Measurements from ENCODE around the gene PIM3. TPM values are rescaled to one million over a fixed set of nuclear protein-coding genes. Genes with fewer than 3 reads are reported as not detected.

PIM3 gene
- total and polyA plus RNA-seq, 10 of the 15 experiments (the other 5 are each of a cell fraction or from before 2014, with no cell fraction given) = 0.31 to 60.8 (median 12.4) TPM

DNA sequence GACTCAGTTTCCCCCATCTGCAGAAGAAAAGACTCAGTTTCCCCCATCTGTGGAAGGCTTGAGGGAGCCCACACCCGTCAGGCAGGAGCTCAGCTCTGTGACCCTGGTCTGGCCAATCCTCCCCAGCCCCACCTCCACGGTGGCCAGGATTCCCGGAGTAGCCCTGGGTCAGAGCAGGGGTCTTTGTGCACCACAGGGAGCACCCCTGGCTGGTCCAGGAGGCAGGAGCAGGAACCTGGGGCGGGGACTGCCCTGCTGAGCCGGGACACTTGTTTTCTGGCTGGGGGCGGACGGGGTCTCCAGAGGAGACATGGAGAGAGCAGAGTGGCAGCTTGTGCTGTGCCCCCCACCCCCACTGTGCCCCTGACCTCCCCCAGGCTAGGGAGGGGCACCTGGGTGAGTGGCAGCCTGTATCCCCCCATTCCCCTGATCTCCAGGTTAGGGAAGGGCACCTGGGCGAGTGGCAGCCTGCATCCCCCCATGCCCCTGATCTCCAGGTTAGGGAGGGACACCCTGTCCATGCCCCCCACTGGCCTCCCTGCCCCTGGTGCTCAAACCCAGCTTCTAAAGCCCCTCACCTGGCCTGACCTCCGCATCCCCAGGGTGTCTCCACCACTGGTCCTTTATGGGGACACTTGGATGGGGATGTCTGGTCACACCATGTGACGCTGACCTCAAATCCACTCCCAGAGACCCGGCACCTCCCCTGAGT lies 33.2 kb downstream of the PIM3 start:
- Histone ChIP-seq H3K79me2 (ENCODE audit: control insufficient read depth, insufficient read depth, low read length) (no peaks in the 10 kb centered on the region), H3K36me3 (ENCODE audit: control insufficient read depth in 2 of 2, insufficient read depth in 2 of 2, low read length in 1 of 2) (no peaks in the 10 kb centered on the region), H3K9ac (ENCODE audit: control insufficient read depth, insufficient read depth, low read length) (no peak overlapping the region), H4K20me1 (ENCODE audit: control insufficient read depth, insufficient read depth) (no peaks in the 10 kb centered on the region), H3K27me3 (replicated peaks in 1 of 2; ENCODE audit: control insufficient read depth in 2 of 2, insufficient read depth in 2 of 2, low read length in 1 of 2) (no peaks in the 10 kb centered on the region; a peak in 1 of 4 replicates), H3K4me2 (ENCODE audit: control insufficient read depth, insufficient read depth) (no peak overlapping the region), H3K4me3 (no peak overlapping the region), H3K4me1 (ENCODE audit: control insufficient read depth, insufficient read depth, low read length) (no peaks in the 10 kb centered on the region), H3K9me3 (replicated peaks; ENCODE audit: control insufficient read depth, insufficient read depth, low read length) (no peaks in the 10 kb centered on the region; the same call in 2 of the 3 replicates), H2AFZ (ENCODE audit: control insufficient read depth, low read depth, low read length) (no peak overlapping the region), H3K27ac (ENCODE audit: control insufficient read depth, insufficient read depth) (no peak overlapping the region)
- intact Hi-C loops (cut with micrococcal nuclease; ENCODE audit: unreplicated experiment) = loop anchor here (1.0 kb wide), 2 partner anchors 36 to 63 kb away; no protein-coding TSS in a partner anchor
- no peak; the same call in 2 of the 3 replicates for ATAC-seq
- POLR2A ChIA-PET = interaction anchor here (1.2 kb wide), 1 partner anchor 24 kb away, joined by 3 read pairs; no protein-coding TSS in a partner anchor
- no peak for DNase-seq (ENCODE audit: low read depth, low spot score)
- WGBS (ENCODE audit: insufficient coverage, insufficient replicate concordance, low lambda C conversion rate, missing lambda C conversion rate) = 39% methylated on average over 10 of the region's 11 CpGs
- CTCF ChIA-PET = interaction anchor here (0.8 to 4.5 kb wide), 13 partner anchors 11 to 226 kb away, joined by 3 to 47 read pairs (median 4); no protein-coding TSS in a partner anchor
- FAIRE-seq = no peak
- RAD21 ChIA-PET (ENCODE audit: unreplicated experiment) = interaction anchor here (1.0 to 4.3 kb wide), 9 partner anchors 11 to 69 kb away, joined by 3 to 29 read pairs (median 3); no protein-coding TSS in a partner anchor
- in situ Hi-C loops (cut with MboI) = no loop called here
- no TSS peak for BruUV-seq (replicated peaks)
- TF ChIP-seq SMC3 (IDR thresholded peaks at IDR 0.05; ENCODE audit: borderline replicate concordance, low read length) = no peak
- TF ChIP-seq DPF2 (IDR thresholded peaks at IDR 0.05) = no peak
- SMC1A ChIA-PET (ENCODE audit: uncharacterized antibody, unreplicated experiment) = interaction anchor here (0.7 to 3.9 kb wide), 7 partner anchors 10 to 226 kb away, joined by 3 to 30 read pairs (median 4); no protein-coding TSS in a partner anchor

DNA sequence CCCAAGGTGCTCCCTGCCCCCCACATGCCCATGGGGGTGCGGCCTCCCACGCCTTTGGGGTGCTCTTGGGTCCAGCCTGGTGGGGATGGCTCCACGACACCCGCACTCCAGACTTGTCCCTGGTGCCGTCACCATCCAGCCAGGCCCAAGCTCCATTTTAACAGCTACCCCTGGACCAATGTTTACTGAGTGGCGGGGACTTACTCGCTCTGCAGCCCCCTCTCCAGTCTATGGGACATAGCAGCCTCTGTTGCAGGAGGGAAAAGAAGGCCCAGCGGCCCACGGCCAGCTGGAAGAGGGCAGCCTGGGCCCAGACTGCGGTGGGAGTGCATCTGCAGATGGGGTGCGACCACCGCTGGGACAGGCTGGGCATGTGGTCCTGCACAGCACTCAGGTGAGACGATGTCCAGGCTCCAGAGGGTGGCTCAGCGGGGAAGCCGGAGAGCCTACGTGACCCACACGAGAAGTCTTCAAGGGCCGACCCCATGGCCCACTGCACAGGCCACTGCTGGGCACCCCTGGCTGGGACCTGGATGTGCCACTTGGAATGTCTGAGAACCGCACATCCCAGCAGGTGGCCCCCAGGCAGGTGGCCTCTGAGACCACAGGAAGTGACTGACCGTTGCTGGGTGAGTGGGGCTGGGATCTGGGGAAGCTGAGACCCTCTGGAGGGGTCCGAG lies 33.9 kb downstream of the PIM3 start:
- Histone ChIP-seq H3K4me2 (ENCODE audit: control insufficient read depth, insufficient read depth) (no peak overlapping the region), H3K4me3 (no peak overlapping the region), H3K36me3 (ENCODE audit: control insufficient read depth in 2 of 2, insufficient read depth in 2 of 2, low read length in 1 of 2) (no peaks in the 10 kb centered on the region), H3K9me3 (replicated peaks; ENCODE audit: control insufficient read depth, insufficient read depth, low read length) (no peaks in the 10 kb centered on the region; the same call in 2 of the 3 replicates), H3K9ac (ENCODE audit: control insufficient read depth, insufficient read depth, low read length) (no peak overlapping the region), H3K79me2 (ENCODE audit: control insufficient read depth, insufficient read depth, low read length) (no peaks in the 10 kb centered on the region), H3K27ac (ENCODE audit: control insufficient read depth, insufficient read depth) (no peak overlapping the region), H3K27me3 (replicated peaks in 1 of 2; ENCODE audit: control insufficient read depth in 2 of 2, insufficient read depth in 2 of 2, low read length in 1 of 2) (no peaks in the 10 kb centered on the region; a peak in 1 of 4 replicates), H2AFZ (ENCODE audit: control insufficient read depth, low read depth, low read length) (no peak overlapping the region), H3K4me1 (ENCODE audit: control insufficient read depth, insufficient read depth, low read length) (no peaks in the 10 kb centered on the region), H4K20me1 (ENCODE audit: control insufficient read depth, insufficient read depth) (no peaks in the 10 kb centered on the region)
- FAIRE-seq (no peak), ATAC-seq (no peak), DNase-seq (ENCODE audit: low read depth, low spot score) (no peak)
- ChIA-PET CTCF (interaction anchor here (0.6 to 4.5 kb wide), 12 partner anchors 11 to 150 kb away, joined by 3 to 47 read pairs (median 4); no protein-coding TSS in a partner anchor), RAD21 (ENCODE audit: unreplicated experiment) (interaction anchor here (1.0 to 4.3 kb wide), 8 partner anchors 12 to 69 kb away, joined by 3 to 29 read pairs (median 4); no protein-coding TSS in a partner anchor), POLR2A (interaction anchor here (0.8 kb wide), 1 partner anchor 19 kb away, joined by 3 read pairs; no protein-coding TSS in a partner anchor), SMC1A (ENCODE audit: uncharacterized antibody, unreplicated experiment) (interaction anchor here (1.1 to 3.9 kb wide), 4 partner anchors 36 to 227 kb away, joined by 4 to 30 read pairs (median 10); no protein-coding TSS in a partner anchor)
- WGBS (ENCODE audit: insufficient coverage, insufficient replicate concordance, low lambda C conversion rate, missing lambda C conversion rate) = 52% methylated on average over 21 of the region's 21 CpGs
- in situ Hi-C loops (cut with MboI) = no loop called here
- intact Hi-C loops (cut with micrococcal nuclease; ENCODE audit: unreplicated experiment) = no loop called here
- BruUV-seq (replicated peaks) = no TSS peak
- TF ChIP-seq BRCA1 (IDR thresholded peaks at IDR 0.05; ENCODE audit: low read depth, low read length) (no peak), BCL3 (IDR thresholded peaks at IDR 0.05; ENCODE audit: borderline replicate concordance, insufficient read depth, low read depth, low read length, poor library complexity, severe bottlenecking) (no peak), USF2 (IDR thresholded peaks at IDR 0.05; ENCODE audit: borderline replicate concordance, low read depth, low read length) (no peak), MAX (IDR thresholded peaks at IDR 0.05; ENCODE audit: low read depth, low read length) (no peak), USF1 (IDR thresholded peaks at IDR 0.05; ENCODE audit: borderline replicate concordance, extremely low read length, insufficient read depth, low read depth, low read length) (no peak), STAT3 (IDR thresholded peaks at IDR 0.05; ENCODE audit: low read depth, low read length) (no peak), BHLHE40 (IDR thresholded peaks at IDR 0.05; ENCODE audit: borderline replicate concordance in 1 of 2, low read depth in 2 of 2, low read length in 1 of 2) (no peak)
